Left ventricle myocardium inferior (tissue), 1 donor: ENCODE results near the gene INTS15. TPM values are rescaled to one million over a fixed set of nuclear protein-coding genes. Genes with fewer than 3 reads are reported as not detected.

Source experiments
- DNase-seq: peaks from one replicate; pipeline ENCODE4 v3.0.0-alpha.2; 2020
- H3K27ac ChIP-seq: fragments of 200-600 bp; replicated peaks from 2 replicates; pipeline ENCODE4 v1.8.0; 2021
- H3K27me3 ChIP-seq: fragments of 200-600 bp; 2 replicates; pipeline ENCODE4 v1.8.0; 2021; ENCODE audit warnings: low read depth
- H3K36me3 ChIP-seq: fragments of 200-600 bp; 2 replicates; pipeline ENCODE4 v1.8.0; 2021
- H3K4me1 ChIP-seq: fragments of 200-600 bp; 2 replicates; pipeline ENCODE4 v1.8.0; 2021
- H3K4me3 ChIP-seq: fragments of 200-600 bp; 2 replicates; pipeline ENCODE4 v1.8.0; 2021; ENCODE audit warnings: mild to moderate bottlenecking, moderate library complexity
- H3K9me3 ChIP-seq: fragments of 200-600 bp; replicated peaks from 2 replicates; pipeline ENCODE4 v1.8.0; 2021
- intact Hi-C: fragments of 100-400 bp; cut with micrococcal nuclease; formaldehyde crosslinking; loops from one replicate; pipeline ENCODE4 v1.11.0; 2022
- total RNA-seq: library from RNA; stranded (reverse); fragmentation: NEBNext Ultra II Directional; extraction: Animal tissue kit (Norgen Biotek cat#: 25700); gene quantifications from one replicate; pipeline ENCODE4 v1.2.1, GENCODE V29; 2021
- TF ChIP-seq, protein P1 (sequence below): fragments of 200-600 bp; IDR thresholded peaks from 2 replicates; pipeline ENCODE4 v1.8.0; 2021; ENCODE audit warnings: antibody characterized with exemption, mild to moderate bottlenecking, borderline replicate concordance
- donor health status: DM: no; HTN: yes; CAD: no; lungs with severe emphysema.

INTS15 gene
- total RNA-seq, 1 donor from 2014 or later, result 14.4 TPM

DNA sequence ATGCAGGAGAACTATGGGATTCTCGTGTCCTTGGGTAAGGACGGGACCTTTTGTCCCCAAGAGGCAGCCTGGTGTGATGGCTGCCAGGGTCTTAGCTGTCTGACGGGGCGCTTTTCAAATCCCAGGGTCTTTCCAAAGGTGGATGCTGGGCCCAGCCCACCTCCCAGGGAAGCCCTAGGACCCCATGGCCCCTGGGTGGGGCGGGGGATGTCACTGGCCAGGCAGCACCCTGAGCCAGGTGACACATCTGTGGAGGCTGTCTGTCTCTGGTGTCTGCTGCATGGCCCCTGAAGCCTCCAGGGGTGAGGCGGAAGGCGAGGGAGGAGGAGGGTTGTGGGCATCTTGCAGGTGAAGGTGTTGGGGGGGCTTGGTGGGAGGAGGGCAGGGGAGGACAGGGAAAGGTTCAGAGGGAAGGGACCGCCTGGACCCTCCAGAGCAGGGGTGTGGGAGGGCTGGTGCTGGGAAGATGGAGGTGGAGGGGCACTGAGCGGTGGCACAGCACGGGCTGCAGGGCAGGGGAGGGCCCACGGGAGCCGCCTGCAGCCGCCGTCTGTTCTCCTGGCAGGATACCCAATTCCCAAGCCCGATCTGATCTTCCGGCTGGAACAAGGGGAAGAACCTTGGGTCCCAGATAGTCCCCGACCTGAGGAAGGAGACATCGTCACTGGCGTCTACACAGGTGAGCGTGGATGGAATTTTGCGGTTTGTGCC, 54.2 kb downstream of the INTS15 start:
- TF ChIP-seq, protein P1, sequence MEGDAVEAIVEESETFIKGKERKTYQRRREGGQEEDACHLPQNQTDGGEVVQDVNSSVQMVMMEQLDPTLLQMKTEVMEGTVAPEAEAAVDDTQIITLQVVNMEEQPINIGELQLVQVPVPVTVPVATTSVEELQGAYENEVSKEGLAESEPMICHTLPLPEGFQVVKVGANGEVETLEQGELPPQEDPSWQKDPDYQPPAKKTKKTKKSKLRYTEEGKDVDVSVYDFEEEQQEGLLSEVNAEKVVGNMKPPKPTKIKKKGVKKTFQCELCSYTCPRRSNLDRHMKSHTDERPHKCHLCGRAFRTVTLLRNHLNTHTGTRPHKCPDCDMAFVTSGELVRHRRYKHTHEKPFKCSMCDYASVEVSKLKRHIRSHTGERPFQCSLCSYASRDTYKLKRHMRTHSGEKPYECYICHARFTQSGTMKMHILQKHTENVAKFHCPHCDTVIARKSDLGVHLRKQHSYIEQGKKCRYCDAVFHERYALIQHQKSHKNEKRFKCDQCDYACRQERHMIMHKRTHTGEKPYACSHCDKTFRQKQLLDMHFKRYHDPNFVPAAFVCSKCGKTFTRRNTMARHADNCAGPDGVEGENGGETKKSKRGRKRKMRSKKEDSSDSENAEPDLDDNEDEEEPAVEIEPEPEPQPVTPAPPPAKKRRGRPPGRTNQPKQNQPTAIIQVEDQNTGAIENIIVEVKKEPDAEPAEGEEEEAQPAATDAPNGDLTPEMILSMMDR, result no peak
- Histone ChIP-seq H3K36me3 (peaks cover 72% of the 10 kb centered on the region), H3K27ac (no peak overlapping the region), H3K9me3 (no peaks in the 10 kb centered on the region), H3K4me1 (peaks cover 23% of the 10 kb centered on the region), H3K27me3 (no peaks in the 10 kb centered on the region), H3K4me3 (no peak overlapping the region)
- DNase-seq, result no peak
- intact Hi-C loops, result no loop called here

DNA sequence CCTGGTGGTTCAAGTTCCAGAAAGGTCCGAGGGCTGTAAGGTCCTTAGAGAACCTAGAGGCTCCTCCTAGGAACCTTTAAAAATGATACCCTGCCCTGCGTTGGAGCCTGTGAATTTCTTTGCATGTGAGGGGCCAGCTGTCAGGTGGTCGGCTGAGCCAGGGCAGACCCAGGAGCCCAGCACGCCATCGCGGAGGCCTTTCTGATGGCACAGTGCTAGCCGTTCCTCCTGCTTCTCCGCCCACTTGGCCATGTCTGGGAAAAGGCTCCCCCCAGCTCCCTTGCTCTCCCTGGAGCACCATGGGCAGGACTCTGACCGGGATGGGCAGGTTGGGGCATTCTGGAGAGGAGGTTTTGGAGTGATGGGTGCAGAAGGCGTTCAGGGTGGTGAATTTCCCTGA, 54.9 kb downstream of the INTS15 start:
- Histone ChIP-seq H3K27me3 (no peaks in the 10 kb centered on the region), H3K36me3 (peaks cover 79% of the 10 kb centered on the region), H3K27ac (no peak overlapping the region), H3K9me3 (no peaks in the 10 kb centered on the region), H3K4me3 (no peak overlapping the region), H3K4me1 (peaks cover 16% of the 10 kb centered on the region)
- intact Hi-C loops, result no loop called here
- TF ChIP-seq, protein P1, result no peak
- no peak for DNase-seq

DNA sequence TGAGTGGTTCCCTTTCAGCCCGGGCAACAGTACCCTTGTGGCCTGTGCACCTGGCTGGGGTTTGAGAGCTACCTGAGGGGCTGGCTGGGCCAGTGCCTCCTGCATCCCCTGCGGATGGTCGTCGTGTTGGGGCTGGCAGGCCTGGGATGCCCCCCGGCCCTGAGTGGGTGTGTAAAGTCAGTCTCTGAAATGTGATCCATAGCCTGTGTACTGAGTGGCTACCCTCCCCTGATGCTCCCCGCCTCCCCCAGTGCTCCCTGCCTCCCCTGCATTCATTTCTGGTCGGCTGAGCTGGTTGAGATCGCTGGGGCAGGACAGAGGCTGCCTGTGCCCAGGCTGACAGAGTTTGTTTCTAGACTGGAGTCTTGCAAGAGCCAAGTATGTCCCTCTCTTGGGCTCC, 56.6 kb downstream of the INTS15 start:
- TF ChIP-seq, protein P1, result no peak
- intact Hi-C loops, result no loop called here

DNA sequence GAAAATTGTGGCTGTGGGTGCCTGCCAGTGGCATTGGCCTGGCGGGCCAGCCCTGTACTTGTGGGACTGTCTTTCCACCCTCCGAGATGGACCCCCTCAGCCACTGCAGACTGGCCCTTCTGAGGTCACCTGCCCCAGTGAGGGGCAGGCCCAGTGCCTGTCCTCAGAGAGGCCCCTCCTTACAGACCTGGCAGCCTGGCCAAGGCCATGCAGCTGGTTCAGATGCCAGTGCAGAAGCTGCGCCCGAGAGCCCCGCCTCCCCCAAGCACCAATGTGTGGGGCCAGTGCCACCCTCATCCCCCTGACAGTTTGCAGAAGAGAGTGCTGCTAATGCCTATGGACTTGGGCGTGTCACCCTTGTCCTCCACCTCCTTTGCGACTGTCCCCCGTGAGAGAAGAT, 57.3 kb downstream of the INTS15 start:
- H3K27me3 ChIP-seq, result no peaks in the 10 kb centered on the region
- intact Hi-C loops, result no loop called here
- TF ChIP-seq, protein P1, result no peak
- H3K9me3 ChIP-seq, result peaks cover 6% of the 10 kb centered on the region
- H3K4me1 ChIP-seq, result peaks cover 10% of the 10 kb centered on the region
- peaks cover 83% of the 10 kb centered on the region for H3K36me3 ChIP-seq
- DNase-seq, result no peak
- no peak overlapping the region for H3K27ac ChIP-seq
- no peak overlapping the region for H3K4me3 ChIP-seq

More for the DNA sequence above, 56.6 kb downstream of the INTS15 start:
- DNase-seq, result no peak
- H3K36me3 ChIP-seq, result peaks cover 83% of the 10 kb centered on the region
- H3K4me1 ChIP-seq, result peaks cover 10% of the 10 kb centered on the region
- H3K9me3 ChIP-seq, result peaks cover under 1% of the 10 kb centered on the region
- H3K27me3 ChIP-seq, result no peaks in the 10 kb centered on the region
- H3K27ac ChIP-seq, result no peak overlapping the region
- no peak overlapping the region for H3K4me3 ChIP-seq

DNA sequence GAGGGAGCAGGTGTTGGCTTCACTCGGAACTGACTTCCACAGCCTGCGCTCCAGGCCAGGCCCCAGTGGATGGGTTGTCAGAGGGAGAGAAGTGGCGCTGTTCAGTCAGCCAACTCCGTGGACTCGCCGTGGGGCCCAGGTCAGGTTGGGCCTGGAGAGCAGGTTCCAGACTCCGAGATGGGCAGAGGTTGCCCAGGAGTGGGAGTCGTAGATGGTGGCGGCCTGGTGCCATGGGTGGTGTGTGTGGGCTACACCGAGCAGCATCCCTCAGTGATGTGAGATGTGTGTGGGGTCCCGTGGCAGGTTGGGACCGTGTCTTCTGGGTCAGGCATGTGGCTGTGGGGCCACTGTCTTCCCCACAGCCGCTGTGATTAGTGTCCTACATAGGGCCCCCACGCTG, 57.7 kb downstream of the INTS15 start:
- intact Hi-C loops, result no loop called here
- no peak overlapping the region for H3K27ac ChIP-seq
- peaks cover 83% of the 10 kb centered on the region for H3K36me3 ChIP-seq
- no peaks in the 10 kb centered on the region for H3K27me3 ChIP-seq
- H3K9me3 ChIP-seq, result peaks cover 6% of the 10 kb centered on the region
- DNase-seq, result no peak
- TF ChIP-seq, protein P1, result no peak
- H3K4me1 ChIP-seq, result peaks cover 10% of the 10 kb centered on the region
- no peak overlapping the region for H3K4me3 ChIP-seq
